ENCODE results near the gene LCTL. TPM values are rescaled to one million over a fixed set of nuclear protein-coding genes. Genes with fewer than 3 reads are reported as not detected.

Gene LCTL
- total RNA-seq, 1 donor from 2014 or later: not detected

DNA sequence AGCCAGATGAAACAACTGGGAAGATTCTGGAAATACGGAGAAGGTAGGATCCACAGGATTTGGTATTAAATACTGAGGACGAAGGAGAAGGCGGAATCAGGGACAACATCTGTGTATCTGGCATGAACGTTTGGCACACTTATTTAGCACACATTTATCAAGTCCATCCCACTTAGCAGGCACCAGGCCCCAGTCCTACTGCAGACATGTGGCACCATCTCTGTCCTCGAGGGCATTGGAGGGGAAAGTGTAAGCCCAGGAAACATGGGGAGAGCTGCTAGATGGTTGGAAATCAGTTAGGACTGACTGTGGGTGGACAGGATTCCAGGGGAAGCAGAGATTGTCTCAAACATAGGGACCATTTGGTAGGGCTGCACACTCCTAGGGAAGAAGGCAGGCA is 29.0 kb upstream of the LCTL start:
- no peak for DNase-seq (ENCODE audit: extremely low spot score, unreplicated experiment)
- Mint-ChIP-seq H3K27me3 (ENCODE audit: unreplicated experiment) (peaks cover 10% of the 10 kb centered on the region), H3K4me1 (ENCODE audit: unreplicated experiment) (no peaks in the 10 kb centered on the region), H3K9me3 (ENCODE audit: unreplicated experiment) (no peaks in the 10 kb centered on the region), H3K36me3 (ENCODE audit: unreplicated experiment) (no peaks in the 10 kb centered on the region), H3K27ac (ENCODE audit: unreplicated experiment) (no peak overlapping the region), H3K4me3 (ENCODE audit: unreplicated experiment) (no peak overlapping the region)
- TF ChIP-seq, protein P1, sequence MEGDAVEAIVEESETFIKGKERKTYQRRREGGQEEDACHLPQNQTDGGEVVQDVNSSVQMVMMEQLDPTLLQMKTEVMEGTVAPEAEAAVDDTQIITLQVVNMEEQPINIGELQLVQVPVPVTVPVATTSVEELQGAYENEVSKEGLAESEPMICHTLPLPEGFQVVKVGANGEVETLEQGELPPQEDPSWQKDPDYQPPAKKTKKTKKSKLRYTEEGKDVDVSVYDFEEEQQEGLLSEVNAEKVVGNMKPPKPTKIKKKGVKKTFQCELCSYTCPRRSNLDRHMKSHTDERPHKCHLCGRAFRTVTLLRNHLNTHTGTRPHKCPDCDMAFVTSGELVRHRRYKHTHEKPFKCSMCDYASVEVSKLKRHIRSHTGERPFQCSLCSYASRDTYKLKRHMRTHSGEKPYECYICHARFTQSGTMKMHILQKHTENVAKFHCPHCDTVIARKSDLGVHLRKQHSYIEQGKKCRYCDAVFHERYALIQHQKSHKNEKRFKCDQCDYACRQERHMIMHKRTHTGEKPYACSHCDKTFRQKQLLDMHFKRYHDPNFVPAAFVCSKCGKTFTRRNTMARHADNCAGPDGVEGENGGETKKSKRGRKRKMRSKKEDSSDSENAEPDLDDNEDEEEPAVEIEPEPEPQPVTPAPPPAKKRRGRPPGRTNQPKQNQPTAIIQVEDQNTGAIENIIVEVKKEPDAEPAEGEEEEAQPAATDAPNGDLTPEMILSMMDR (IDR thresholded peaks at IDR 0.05): no peak

DNA sequence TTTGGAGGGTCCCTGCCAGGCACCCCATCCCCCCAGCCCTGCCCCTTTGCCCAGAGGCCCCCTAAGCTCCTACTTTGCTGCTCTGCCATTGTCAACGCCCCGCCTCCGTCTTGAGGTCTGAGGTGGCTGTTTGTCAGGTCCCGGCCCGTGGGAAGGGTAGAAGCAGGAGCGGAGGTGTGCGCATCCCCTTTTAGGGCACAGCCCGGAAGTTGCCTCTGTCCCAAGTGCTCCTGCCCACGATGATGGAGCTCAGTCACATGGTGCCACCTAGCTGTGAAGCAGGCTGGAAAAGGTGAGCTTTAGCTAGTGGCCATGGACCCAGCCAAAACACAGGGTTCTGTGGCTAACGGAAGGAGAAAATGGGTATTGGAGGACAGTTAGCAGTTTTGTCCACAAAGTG is 28.5 kb upstream of the LCTL start:
- DNase-seq (ENCODE audit: extremely low spot score, unreplicated experiment): no peak
- no peak overlapping the region for H3K4me3 Mint-ChIP-seq (ENCODE audit: unreplicated experiment)
- no peak overlapping the region for H3K27ac Mint-ChIP-seq (ENCODE audit: unreplicated experiment)
- peaks cover 11% of the 10 kb centered on the region for H3K27me3 Mint-ChIP-seq (ENCODE audit: unreplicated experiment)
- H3K9me3 Mint-ChIP-seq (ENCODE audit: unreplicated experiment): no peaks in the 10 kb centered on the region
- H3K4me1 Mint-ChIP-seq (ENCODE audit: unreplicated experiment): no peaks in the 10 kb centered on the region
- H3K36me3 Mint-ChIP-seq (ENCODE audit: unreplicated experiment): no peaks in the 10 kb centered on the region
- TF ChIP-seq, protein P1 (IDR thresholded peaks at IDR 0.05): no peak

DNA sequence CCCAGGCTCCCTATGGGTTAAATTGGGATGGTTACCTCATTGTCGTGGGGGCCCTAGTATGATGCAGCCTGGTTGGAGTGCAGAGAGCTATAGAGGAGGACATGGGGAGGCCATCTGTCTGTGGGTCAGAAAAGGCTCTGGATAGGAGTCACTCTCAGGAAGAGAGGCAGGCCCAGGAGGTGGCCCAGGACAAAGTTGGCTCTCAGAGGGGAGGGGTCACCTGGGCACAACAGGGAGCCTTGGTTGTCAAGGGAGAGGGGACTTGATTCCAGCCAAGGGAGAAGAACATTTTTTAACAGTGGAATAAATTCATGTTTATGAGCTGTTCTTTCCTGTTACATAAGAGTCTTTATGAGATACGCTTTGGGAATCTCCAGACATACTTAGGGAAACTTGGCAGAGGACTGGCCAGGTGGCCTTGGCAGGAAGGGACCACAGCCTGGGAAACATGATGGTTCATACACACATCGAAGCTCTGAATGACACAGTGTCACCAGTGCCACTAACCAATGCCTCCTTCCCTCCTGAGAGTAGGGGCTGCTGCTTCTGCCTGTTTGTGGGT is 27.5 kb upstream of the LCTL start:
- H3K36me3 Mint-ChIP-seq (ENCODE audit: unreplicated experiment): no peaks in the 10 kb centered on the region

DNA sequence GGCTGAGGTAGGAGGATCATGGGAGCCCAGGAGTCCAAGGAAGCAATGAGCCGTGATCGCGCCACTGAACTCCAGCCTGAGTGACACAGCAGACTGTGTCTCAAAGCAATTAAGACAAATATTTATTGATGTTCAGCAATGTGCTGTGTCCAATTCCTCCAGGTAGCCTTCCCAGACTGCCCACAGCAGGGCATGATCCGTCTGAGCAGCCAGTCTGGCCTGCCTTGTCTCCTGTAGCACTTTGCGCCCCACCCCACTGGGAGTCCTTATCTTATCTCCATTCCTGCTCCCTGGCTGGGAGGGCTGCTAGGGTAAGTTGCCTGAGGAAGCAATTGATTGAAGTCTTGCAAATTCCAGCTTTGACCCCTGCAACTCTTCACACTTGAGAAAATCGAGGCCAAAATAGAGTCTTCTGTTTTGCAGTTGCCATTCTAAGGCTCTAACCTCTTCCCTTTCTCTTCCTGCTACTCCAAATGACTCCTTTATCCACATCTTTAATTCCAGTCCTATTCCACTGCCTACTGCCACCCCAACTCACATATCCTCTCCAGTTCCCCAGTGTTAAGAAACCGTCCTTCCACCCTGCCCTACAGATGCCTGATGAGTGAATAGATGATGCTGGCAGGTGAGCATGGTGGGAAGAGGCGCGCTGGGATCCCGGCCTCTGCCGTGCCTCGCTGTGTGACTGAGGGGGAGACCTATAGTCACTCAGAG is 26.9 kb upstream of the LCTL start:
- TF ChIP-seq, protein P1 (IDR thresholded peaks at IDR 0.05): no peak
- Mint-ChIP-seq H3K4me3 (ENCODE audit: unreplicated experiment) (no peak overlapping the region), H3K27me3 (ENCODE audit: unreplicated experiment) (peaks cover 20% of the 10 kb centered on the region), H3K27ac (ENCODE audit: unreplicated experiment) (no peak overlapping the region), H3K36me3 (ENCODE audit: unreplicated experiment) (no peaks in the 10 kb centered on the region), H3K9me3 (ENCODE audit: unreplicated experiment) (no peaks in the 10 kb centered on the region), H3K4me1 (ENCODE audit: unreplicated experiment) (no peaks in the 10 kb centered on the region)
- DNase-seq (ENCODE audit: extremely low spot score, unreplicated experiment): no peak

More for the DNA sequence above, 27.5 kb upstream of the LCTL start:
- Mint-ChIP-seq H3K4me1 (ENCODE audit: unreplicated experiment) (no peaks in the 10 kb centered on the region), H3K27me3 (ENCODE audit: unreplicated experiment) (peaks cover 14% of the 10 kb centered on the region), H3K4me3 (ENCODE audit: unreplicated experiment) (no peak overlapping the region), H3K9me3 (ENCODE audit: unreplicated experiment) (no peaks in the 10 kb centered on the region), H3K27ac (ENCODE audit: unreplicated experiment) (no peak overlapping the region)
- no peak for DNase-seq (ENCODE audit: extremely low spot score, unreplicated experiment)
- TF ChIP-seq, protein P1 (IDR thresholded peaks at IDR 0.05): no peak

DNA sequence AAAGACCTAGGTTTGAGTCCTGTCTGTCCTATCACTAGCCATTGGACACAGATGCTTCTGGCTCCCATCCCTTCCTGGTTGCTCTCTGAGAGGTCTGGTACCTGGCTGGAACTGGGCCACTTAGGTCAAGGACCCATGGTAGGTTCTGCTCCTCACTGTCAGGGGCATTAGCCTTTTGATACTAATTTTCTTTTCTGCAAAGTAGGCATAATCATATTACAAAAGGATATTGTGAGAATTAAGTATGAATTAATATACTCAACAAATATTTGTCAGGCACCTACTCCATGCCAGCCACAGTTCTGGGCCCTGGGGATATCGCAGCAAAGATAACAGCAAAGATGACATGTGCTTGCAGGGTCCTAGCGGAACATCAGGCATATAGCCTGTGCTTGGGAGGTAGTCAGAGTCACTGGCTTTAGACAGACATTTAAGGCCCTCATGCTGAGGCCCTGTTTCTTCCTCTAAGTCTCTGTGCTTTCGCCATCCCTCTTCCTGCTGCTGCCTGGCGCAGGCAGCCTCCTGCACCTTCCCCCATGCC is 25.6 kb upstream of the LCTL start:
- no peak overlapping the region for H3K4me3 Mint-ChIP-seq (ENCODE audit: unreplicated experiment)
- no peaks in the 10 kb centered on the region for H3K4me1 Mint-ChIP-seq (ENCODE audit: unreplicated experiment)
- no peak overlapping the region for H3K27ac Mint-ChIP-seq (ENCODE audit: unreplicated experiment)
- no peaks in the 10 kb centered on the region for H3K36me3 Mint-ChIP-seq (ENCODE audit: unreplicated experiment)
- DNase-seq (ENCODE audit: extremely low spot score, unreplicated experiment): no peak
- H3K27me3 Mint-ChIP-seq (ENCODE audit: unreplicated experiment): peaks cover 22% of the 10 kb centered on the region
- TF ChIP-seq, protein P1 (IDR thresholded peaks at IDR 0.05): no peak
- no peaks in the 10 kb centered on the region for H3K9me3 Mint-ChIP-seq (ENCODE audit: unreplicated experiment)
